ENCODE results near the gene NHEJ1.
A peak's percentile ranks its signal among the peaks of the same experiment; 100 is the strongest.
"Not testable (repeated sequence)": the region's sequence is repeated elsewhere in the genome, so short reads cannot be mapped to it uniquely, and the experiment has no call there.

NHEJ1 gene, protein sequence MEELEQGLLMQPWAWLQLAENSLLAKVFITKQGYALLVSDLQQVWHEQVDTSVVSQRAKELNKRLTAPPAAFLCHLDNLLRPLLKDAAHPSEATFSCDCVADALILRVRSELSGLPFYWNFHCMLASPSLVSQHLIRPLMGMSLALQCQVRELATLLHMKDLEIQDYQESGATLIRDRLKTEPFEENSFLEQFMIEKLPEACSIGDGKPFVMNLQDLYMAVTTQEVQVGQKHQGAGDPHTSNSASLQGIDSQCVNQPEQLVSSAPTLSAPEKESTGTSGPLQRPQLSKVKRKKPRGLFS

DNA sequence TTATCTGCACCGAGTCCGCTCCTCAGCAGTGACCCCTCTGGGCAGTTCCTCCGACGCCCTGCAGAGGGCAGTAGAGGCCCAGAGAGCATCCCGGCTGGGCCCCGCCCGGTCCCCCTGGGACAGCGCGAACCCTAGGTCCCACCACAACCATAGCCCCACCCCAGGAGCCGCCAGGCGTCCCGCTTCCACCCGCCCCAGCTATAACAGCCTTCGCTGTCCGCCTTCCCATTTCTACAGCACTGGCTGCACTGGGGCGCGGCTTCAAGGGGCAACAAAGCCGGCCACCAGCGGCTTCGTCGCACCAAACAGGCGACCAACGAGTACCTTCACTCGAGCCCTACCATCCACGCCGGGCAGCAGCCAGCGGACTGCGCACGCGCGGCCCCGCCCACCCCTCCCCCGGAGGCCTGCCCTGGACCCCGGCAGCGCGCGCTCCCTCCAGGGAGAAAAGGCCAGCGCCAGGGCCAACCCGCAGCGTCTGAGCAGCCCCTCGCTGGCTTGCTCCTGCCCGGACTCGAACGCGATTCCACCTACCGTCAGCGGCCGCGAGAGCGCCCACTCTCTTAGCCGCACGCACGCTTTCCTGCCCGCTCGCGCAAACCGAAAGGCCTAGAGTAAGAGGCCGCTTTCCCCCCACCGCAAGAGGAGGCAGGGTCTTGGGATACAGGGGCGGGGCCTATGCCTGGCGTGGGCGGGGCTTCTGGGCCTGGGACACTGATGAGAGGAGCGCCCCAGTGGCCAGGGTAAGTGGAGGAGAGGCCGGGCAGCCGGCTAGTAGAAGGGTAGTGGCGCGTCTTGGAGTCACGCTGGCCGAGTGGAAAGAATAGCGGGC, at the start of gene NHEJ1:
Gene NHEJ1, minus strand, starts transcription at position 630 of the 832 bp plus-strand sequence. CDS start 2,453 bp downstream, outside the sequence.
- DNase-seq (ENCODE audit: low read depth in 1 of 2, low spot score in 1 of 2) = peak; percentile 92 to 94

DNA sequence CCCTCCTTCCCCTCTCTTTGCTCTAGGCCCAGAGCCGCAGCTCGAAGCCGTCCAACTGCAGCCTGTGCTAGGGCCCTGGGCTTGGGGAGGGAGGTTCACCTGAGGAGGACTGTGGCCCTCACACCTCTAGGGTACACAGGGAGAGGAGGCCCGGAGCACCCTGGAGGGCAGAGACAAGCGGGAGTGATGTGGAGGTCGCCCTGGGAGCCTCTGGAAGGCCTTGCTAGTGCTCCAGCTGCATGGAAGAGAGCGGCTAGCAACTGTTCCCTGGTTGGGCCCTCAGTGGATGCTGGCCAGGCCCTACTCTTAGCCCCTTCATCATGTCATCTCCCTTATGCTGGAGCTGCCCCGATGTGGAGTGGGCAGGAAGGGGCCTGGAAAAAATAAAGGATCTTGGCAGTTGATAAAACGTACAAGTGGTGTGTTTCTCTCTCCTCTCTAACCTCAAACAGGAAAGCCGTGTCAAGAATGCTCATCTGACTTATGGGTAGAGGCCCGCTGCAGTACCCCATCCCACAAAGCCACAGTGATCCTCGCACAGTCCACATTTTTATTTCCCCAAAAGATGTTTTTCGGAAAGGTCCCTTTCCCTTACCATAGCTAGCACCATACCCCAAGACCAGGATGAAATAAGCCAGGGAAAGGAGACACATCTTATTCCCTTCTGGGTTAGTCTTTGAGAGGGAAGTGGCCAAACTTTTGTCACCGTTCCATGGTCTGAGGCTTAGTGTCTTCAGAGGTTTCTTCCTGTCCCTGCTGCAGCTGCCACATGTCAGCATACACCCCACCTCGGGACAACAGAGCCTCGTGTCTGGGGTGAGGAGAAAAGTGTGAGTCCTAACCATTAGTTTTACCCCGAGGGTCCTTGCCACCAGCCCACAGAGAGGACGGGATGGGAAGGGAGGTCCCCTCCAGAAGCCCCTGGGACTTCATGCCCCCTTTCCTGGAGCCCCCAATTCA, 48.9 kb upstream of the NHEJ1 start:
- no peak for DNase-seq (ENCODE audit: low read depth in 1 of 2, low spot score in 1 of 2)

DNA sequence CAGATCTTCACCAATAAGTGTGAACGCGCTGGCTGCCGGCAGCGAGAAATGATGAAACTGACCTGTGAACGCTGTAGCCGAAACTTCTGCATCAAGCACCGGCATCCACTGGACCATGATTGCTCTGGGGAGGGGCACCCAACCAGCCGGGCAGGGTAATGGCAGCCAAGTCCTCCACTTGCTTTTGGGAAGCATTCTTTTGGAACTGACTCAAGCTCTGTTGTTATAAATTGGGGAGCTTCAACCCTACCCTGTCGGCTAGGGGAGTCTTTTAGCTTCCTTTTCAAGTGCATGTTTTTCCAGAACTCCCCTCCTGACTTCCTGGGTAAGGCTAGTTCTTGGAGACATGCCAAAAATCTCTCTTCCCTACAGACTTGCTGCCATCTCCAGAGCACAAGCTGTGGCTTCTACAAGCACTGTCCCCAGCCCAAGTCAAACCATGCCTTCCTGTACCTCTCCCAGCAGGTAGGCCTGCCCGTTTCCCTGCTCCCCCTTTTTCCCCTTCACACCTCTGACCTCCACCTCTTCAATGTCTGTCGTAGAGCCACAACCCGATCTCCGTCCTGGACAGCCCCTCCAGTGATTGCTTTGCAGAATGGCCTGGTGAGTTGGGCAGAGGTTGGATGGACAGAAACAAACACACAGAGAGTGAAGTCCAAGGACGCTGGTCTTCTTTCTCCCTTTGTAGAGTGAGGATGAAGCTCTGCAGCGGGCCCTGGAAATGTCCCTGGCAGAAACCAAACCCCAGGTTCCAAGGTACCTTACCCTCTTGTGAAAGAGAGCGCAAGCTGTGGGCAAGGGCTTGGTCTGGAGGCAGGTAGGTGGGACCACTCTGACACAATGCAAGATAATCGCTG, 47.5 kb upstream of the NHEJ1 start:
- no peak for DNase-seq (ENCODE audit: low read depth in 1 of 2, low spot score in 1 of 2)

DNA sequence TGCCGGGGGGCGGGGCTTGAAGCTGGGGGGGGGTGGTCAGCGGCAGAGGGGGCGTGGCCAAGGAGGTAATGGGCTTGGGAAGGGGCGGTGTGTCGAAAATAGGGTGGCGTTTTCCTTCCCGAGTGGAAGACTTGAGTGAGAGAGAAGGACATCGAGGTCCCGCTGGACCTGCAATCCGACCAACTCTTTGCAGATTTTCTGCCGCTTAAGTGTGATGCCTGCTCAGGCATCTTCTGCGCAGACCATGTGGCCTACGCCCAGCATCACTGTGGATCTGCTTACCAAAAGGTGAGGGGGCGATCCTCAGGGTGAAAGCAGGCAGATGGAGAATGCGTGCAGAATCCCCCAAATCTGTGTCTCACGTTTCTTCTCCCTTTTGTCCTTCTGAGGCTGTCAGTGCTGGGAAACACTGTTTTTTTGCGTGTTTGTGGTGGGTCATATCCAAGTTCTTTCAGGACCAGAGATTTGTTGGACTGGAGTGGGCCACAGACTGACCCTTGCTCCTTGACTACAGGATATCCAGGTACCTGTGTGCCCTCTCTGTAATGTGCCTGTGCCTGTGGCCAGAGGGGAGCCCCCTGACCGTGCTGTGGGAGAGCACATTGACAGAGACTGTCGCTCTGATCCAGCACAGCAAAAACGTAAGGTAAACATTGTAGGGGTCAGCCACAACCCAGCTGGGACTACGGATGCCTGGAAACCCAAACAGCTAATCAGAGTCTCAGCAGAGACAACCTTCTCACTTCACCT, 46.7 kb upstream of the NHEJ1 start:
- DNase-seq (ENCODE audit: low read depth in 1 of 2, low spot score in 1 of 2) = no peak

DNA sequence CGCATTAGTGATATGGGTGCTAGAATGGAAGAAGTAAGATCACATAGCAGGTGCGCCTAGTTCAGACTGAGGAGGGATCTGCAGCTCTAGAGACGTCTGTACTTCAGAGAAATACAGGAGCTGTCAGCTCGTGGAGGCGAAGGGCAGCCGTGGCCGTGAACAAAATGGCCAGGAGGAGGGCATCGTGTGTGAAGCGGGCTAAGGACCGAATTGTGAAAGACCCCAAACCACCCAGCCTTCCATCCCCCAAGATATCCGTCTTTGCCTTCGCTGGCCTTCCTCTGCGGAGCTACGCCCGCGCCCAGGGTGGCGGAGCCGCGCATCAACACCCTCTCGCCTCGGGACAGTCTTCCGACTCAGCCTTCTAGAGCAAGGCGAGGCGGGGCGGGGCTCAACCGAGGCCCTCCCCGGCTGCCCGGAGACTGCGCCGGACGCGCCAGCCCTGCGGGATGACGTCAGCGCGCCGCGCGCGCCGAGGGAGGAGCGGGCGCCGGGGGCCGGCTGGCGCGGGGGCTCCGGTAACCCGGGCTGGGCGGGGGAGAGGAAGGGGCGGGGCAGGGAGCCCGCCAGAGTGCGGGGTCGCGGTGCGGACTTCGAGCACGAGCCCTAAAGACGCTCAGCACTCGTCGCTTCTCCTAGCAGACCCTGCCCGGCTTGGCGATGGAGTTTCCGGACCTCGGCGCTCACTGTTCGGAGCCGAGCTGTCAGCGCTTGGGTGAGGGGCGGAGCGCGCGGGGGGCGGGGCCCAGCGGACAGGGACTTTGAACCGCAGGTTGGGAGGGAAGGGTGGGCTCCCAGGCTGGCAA, 45.9 kb upstream of the NHEJ1 start, which contains the start of gene ZFAND2B:
Gene ZFAND2B, plus strand, starts transcription at position 455 of the 806 bp plus-strand sequence. Its CDS starts 206 bp downstream, at position 661.
- peak; percentile 85 to 87 for DNase-seq (ENCODE audit: low read depth in 1 of 2, low spot score in 1 of 2)

DNA sequence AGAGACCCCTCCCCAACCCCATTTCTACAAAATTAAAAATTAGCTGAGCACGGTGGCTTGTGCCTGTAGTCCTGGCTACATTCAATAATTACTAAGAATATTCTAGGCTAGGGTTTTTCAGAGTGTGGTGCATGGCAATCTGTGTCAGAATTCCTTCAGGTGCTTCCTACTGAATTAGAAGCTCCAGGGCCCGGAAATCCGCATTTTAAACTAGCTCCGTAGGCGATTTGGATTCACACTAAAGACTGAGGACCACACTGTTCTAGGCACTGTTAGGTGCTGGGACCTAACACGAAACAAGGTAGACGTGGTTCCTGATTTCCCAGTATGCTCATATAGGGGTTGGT, 45.3 kb upstream of the NHEJ1 start:
- DNase-seq (ENCODE audit: low read depth in 1 of 2, low spot score in 1 of 2) = no peak

DNA sequence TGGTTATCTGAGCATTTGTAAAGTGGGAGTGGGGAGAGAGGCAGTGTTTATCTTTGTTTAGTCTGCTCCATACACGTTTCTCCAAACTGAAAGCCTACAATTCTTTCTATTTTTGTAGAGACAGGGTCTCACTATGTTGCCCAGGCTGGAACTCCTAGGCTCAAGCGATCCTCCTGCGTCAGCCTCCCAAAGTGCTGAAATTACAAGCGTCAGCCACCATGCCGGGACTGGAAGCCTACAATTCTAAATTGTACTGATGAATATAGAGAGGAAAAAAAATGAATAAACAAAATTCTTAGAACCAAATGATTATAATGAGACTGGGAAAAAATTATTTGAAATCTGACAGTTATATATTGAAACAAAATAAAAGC, 44.5 kb upstream of the NHEJ1 start:
- no peak for DNase-seq (ENCODE audit: low read depth in 1 of 2, low spot score in 1 of 2)

DNA sequence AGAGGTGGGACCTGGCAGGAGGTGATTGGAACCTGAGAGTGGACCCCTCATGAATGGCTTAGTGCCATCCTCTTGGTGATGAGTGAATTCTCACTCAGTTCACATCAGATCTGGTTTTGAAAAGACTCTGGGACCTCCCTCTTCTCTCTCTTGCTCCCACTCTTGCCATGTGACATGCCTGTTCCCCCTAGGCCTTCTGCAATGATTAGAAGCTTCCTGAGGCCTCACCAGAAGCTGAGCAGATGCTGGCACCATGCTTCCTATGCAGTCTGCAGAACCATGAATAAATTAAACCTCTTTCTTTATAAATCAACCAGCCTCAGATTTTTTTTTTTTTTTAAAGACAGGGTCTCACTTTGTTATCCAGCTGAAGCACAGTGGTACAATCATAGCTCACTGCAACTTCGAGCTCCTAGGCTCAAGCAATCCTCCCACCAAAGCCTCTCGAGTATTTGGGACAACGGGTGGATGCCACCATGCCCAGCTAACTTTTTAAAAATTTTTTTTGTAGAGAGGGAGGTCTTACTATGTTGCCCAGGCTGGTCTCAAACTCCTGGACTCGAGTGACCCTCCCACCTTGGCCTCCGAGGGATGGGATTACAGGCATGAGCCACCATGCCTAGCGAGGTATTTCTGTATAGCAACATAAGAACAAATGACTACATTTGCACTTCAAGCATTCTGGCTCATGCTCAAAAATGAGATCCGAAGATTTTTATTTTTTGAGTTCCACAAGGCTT, 44.0 kb upstream of the NHEJ1 start:
- DNase-seq (ENCODE audit: low read depth in 1 of 2, low spot score in 1 of 2) = no peak

DNA sequence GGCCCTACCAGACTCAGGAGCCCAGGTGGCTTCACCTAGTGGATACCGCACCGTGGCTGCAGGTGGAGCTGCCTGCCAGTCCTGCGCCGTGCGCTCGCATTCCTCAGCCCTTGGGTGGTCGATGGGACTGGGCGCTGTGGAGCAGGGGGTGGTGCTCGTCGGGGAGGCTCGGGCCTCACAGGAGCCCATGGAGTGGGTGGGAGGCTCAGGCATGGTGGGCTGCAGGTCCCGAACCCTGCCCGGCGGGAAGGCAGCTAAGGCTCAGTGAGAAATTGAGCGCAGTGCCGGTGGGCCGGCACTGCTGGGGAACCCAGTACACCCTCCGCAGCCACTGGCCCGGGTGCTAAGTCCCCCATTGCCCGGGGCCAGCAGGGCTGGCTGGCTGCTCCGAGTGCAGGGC, 40.7 kb upstream of the NHEJ1 start:
- not testable (repeated sequence) for DNase-seq (ENCODE audit: low read depth in 1 of 2, low spot score in 1 of 2)

DNA sequence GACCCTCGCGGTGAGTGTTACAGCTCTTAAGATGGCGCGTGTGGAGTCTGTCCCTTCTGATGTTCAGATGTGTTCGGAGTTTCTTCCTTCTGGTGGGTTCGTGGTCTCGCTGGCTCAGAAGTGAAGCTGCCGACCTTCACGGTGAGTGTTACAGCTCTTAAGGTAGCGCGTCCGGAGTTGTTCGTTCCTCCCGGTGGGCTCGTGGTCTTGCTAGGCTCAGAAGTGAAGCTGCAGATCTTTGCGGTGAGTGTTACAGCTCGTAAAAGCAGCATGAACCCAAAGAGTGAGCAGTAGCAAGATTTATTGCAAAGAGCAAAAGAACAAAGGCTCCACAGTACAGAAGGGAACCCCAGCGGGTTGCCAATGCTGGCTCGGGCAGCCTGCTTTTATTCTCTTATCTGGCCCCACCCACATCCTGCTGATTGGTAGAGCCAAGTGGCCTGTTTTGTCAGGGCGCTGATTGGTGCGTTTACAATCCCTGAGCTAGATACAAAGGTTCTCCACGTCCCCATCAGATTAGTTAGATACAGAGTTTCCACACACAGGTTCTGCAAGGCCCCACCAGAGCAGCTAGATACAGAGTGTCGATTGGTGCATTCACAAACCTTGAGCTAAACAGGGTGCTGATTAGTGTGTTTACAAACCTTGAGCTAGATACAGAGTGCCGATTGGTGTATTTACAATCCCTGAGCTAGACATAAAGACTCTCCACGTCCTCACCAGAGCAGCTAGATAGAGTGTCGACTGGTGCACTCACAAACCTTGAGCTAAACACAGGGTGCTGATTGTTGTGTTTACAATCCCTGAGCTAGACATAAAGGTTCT, 40.1 kb upstream of the NHEJ1 start:
- DNase-seq (ENCODE audit: low read depth in 1 of 2, low spot score in 1 of 2) = not testable (repeated sequence)

DNA sequence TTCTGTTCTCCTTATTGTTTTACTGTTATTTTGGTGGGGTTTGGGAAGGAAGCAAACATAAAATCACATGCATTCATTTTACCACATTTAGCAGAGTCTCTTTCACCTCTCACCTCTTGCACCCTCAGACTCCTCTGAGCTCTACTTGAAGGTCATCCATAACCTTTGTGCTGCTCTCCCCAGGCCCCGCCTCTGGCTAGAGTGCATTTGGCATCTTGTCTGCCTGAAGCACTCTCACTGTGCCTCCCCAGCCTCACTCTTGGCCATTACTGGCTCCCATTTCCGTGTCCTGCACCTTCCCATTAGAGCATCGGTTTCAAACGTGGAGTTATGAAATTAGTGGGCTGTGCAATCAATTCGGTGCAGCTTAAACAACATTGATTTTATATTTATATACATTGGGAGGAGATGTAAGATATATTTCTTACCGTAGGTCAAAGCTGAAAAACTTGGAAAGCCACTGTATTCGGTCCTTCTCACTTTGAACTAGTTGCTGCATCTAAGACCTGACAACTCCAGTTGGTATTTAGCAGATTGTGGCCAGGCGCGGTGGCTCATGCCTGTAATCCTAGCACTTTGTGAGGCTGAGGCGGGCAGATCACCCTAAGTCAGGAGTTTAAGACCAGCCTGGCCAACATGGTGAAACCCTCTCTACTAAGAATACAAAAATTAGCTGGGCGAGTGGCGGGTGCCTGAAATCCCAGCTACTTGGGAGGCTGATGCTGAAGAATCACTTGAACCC, 39.0 kb upstream of the NHEJ1 start:
- no peak for DNase-seq (ENCODE audit: low read depth in 1 of 2, low spot score in 1 of 2)

DNA sequence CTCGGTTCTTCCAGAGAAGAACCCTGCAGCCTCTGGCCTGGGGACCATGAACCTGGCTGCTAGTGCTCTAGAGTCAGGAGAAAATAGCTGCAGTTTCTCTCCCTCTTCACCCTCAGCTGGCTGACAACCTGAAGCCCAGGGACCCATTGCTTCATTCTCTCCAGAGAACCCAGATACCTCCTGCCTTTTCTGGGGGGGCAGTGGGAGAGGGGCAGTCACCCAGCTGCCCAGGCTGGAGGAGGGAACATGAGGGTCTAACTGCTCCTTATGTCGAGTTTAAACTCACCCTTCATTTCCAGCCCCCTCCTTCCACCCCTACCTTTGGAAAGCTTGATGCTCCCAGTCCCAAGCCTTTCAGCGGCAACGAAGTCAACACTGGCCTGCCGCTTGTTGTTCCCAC, 38.4 kb upstream of the NHEJ1 start:
- no peak for DNase-seq (ENCODE audit: low read depth in 1 of 2, low spot score in 1 of 2)

DNA sequence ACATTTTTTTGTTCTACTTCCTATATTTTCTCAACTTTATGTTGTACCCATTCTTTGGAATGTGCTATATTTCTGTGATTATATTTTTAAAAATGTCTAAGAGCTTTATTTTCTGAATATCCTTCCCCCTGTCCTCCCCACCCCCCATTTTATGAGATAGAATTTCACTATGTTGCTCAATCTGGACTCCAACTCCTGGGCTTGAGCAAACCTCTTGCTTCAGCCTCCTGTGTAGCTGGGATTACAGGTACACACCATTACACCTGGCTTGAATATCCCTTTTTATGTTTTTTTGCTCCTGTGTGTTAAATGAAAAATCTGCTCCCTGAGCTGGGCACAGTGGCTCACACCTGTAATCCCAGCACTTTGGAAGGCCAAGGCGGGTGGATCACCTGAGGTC, 36.8 kb upstream of the NHEJ1 start:
- no peak for DNase-seq (ENCODE audit: low read depth in 1 of 2, low spot score in 1 of 2)

DNA sequence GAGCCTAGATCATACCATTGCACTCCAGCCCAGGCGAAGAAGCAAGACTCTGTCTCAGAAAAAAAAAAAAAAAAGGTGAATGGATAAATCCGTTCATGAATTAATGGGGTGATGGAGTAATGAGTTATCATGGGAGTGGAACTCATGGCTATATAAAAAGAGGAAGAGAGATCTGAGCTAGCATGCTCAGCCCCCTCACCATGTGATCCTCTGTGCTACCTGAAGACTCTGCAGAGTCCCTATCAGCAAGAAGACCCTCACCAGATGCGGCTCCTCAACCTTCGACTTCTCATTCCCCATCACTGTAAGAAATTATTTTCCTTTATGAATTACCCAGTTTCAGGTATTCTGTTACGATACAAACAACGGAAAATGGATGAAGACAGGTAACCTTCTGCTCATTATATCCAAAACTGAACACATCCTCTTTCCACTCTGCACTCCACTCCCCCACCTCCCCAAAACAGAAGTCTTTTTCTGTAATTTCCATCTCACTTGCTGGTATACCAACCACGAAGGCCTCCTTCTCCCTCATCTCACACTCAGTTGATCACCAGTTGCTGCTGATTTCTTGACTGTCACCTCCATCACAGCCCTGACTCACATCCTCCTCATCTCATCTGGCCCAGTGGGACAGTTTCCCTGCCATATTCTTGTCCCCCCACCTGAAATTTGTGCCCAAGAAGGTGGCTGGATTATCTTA, 26.3 kb upstream of the NHEJ1 start:
- DNase-seq (ENCODE audit: low read depth in 1 of 2, low spot score in 1 of 2) = no peak

DNA sequence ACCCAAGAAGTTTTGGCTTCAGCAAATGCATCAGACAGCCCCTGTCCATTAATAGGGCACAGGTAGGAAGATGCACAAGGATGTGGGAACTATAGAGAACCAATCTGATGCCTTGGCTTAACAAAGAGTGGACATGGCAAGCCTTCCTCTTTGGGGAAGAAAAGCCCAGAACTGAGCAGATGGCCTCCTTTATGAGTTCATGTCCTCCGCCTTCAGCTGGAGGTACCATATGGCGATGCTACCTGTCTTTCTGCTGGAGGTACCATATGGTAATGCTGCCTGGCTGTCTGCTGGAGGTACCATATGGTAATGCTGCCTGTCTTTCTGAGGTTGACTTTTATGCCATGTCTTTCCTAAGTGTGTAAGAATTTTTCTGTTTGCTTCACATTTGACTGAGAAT, 23.5 kb upstream of the NHEJ1 start:
- no peak for DNase-seq (ENCODE audit: low read depth in 1 of 2, low spot score in 1 of 2)

DNA sequence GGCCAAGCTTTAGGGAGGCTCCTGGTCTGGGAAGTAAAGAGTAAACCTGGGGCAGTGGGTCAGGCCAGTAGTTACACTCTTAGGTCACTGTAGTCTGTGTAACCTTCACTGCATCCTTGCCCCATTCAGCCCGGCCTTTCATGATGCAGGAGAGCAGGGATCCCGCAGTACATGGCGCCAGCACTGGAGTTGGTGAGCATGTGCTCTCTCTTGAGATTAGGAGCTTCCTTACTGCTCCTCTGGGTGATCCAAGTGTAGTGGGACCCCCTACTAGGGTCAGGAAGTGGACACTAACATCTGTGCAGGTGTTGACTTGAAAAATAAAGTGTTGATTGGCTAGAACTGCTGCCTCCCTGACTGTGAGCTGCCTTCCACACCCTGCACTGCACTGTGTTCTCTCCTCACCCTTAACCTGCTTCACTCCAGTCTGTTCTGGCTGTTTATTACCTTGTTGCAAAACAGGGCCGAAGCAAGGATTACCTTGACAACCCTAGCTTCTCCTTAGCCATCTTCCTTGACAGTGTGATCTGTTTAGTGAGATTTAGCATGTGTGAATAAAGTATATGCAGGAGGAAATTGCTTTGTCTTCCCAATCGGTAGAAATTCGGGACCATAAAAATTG, 22.6 kb upstream of the NHEJ1 start:
- DNase-seq (ENCODE audit: low read depth in 1 of 2, low spot score in 1 of 2) = no peak

All from activated CD4-positive, alpha-beta T cell treated with anti-CD3 and anti-CD28 coated beads, Interleukin-2, amount 50 U/mL, for 24 hours (primary cell).